ENCODE data around the gene LRRC38.
"Not testable (repeated sequence)": the region's sequence is repeated elsewhere in the genome, so short reads cannot be mapped to it uniquely, and the experiment has no call there.

Gene LRRC38

GRCh38 chr1:13450204-13450603 lies 63.6 kb downstream of the LRRC38 start:
- Mint-ChIP-seq H3K27ac (no peak overlapping the region), H3K9me3 (no peaks in the 10 kb centered on the region), H3K27me3 (no peaks in the 10 kb centered on the region), H3K4me1 (no peaks in the 10 kb centered on the region), H3K4me3 (no peak overlapping the region)
- ATAC-seq (no peak), DNase-seq (no peak)

GRCh38 chr1:13443335-13443979 lies 70.3 kb downstream of the LRRC38 start:
- DNase-seq (no peak), ATAC-seq (no peak)
- H3K4me1 Mint-ChIP-seq, result no peaks in the 10 kb centered on the region
- H3K27me3 Mint-ChIP-seq, result no peaks in the 10 kb centered on the region
- no peaks in the 10 kb centered on the region for H3K9me3 Mint-ChIP-seq
- no peak overlapping the region for H3K27ac Mint-ChIP-seq
- no peak overlapping the region for H3K4me3 Mint-ChIP-seq

DNA sequence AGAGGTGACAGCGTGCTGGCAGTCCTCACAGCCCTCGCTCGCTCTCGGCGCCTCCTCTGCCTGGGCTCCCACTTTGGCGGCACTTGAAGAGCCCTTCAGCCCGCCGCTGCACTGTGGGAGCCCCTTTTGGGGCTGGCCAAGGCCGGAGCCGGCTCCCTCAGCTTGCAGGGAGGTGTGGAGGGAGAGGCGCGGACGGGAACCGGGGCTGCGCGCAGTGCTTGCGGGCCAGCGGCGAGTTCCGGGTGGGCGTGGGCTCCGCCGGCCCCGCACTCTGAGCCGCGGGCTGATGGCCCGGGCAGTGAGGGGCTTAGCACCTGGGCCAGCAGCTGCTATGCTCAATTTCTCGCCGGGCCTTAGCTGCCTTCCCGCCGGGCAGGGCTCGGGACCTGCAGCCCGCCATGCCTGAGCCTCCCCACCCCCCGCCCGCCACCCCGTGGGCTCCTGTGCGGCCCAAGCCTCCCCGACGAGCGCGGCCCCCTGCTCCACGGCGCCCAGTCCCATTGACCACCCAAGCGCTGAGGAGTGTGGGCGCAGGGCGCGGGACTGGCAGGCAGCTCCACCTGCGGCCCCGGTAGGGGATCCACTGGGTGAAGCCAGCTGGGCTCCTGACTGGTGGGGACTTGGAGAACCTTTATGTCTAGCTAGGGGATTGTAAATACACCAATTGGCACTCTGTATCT lies 74.6 kb downstream of the LRRC38 start:
- H3K27me3 Mint-ChIP-seq, result peaks cover 15% of the 10 kb centered on the region
- not testable (repeated sequence) for H3K27ac Mint-ChIP-seq, H3K4me3 Mint-ChIP-seq, H3K4me1 Mint-ChIP-seq, H3K9me3 Mint-ChIP-seq, ATAC-seq, DNase-seq

DNA sequence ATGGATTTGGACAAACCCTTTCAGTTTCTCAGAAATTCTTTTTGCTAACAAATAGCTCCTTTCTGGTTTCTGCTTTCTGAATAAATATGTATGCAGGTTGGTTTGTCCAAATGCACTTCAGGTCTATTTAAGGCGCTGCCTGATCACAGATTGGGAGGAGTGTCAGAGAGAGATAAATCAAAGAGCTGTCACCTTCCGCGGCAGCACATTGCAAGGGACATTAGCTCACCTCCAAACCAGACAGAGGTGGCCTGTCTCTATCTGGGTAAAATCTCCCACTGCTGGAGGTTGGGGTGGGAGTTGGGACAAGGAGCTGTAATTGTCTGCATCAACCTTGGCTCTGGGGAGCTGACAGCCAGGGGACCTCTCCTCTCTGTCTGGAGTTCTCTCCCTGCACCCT lies 78.3 kb downstream of the LRRC38 start:
- DNase-seq (no peak), ATAC-seq (no peak)
- Mint-ChIP-seq H3K4me3 (no peak overlapping the region), H3K27me3 (peaks cover 15% of the 10 kb centered on the region), H3K4me1 (no peaks in the 10 kb centered on the region), H3K9me3 (no peaks in the 10 kb centered on the region), H3K27ac (no peak overlapping the region)

DNA sequence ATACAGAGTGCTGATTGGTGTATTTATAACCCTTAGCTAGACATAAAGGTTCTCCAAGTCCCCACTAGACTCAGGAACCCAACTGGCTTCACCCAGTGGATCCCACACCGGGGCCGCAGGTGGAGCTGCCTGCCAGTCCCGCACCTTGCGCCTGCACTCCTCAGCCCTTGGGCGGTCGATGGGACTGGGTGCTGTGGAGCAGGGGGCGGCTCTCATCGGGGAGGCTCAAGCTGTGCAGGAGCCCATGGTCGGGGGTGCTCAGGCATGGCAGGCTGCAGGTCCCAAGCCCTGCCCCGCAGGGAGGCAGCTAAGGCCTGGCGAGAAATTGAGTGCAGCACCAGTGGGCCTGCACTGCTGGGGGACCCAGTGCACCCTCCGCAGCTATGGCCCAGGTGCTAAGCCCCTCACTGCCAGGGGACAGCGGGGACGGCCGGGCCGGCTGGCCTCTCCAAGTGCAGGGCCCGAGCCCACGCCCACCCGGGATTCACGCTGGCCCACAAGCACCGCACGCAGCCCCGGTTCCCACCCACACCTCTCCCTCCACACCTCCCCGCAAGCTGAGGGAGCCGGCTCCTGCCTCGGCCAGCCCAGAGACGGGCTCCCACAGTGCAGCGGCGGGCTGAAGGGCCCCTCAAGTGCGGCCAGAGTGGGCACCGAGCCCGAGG lies 80.0 kb downstream of the LRRC38 start:
- H3K27ac Mint-ChIP-seq, DNase-seq, H3K4me3 Mint-ChIP-seq, H3K9me3 Mint-ChIP-seq, ATAC-seq, H3K4me1 Mint-ChIP-seq: not testable (repeated sequence)
- H3K27me3 Mint-ChIP-seq, result peaks cover 15% of the 10 kb centered on the region

- H3K4me3 Mint-ChIP-seq, result no peak overlapping the region
- H3K4me1 Mint-ChIP-seq, result no peaks in the 10 kb centered on the region
- DNase-seq, result no peak
- peaks cover 15% of the 10 kb centered on the region for H3K27me3 Mint-ChIP-seq
- no peak for ATAC-seq
- H3K27ac Mint-ChIP-seq, result no peak overlapping the region
- no peaks in the 10 kb centered on the region for H3K9me3 Mint-ChIP-seq
These were observed 81.6 kb downstream of the LRRC38 start for GRCh38 chr1:13432251-13432650.

GRCh38 chr1:13430495-13430894 lies 83.3 kb downstream of the LRRC38 start:
- no peak for DNase-seq
- Mint-ChIP-seq H3K27me3 (peaks cover 6% of the 10 kb centered on the region), H3K4me3 (no peak overlapping the region), H3K27ac (no peak overlapping the region), H3K9me3 (no peaks in the 10 kb centered on the region), H3K4me1 (no peaks in the 10 kb centered on the region)
- ATAC-seq, result no peak

Data from stimulated activated naive CD8-positive, alpha-beta T cell treated with anti-CD3 and anti-CD28 coated beads, Interleukin-15, amount 100 ng/mL, for 72 hours (primary cell).